Measurements from ENCODE around the gene RAPH1. TPM values are rescaled to one million over a fixed set of nuclear protein-coding genes. Genes with fewer than 3 reads are reported as not detected.
A peak's percentile ranks its signal among the peaks of the same experiment; 100 is the strongest.
"Not testable (repeated sequence)": the region's sequence is repeated elsewhere in the genome, so short reads cannot be mapped to it uniquely, and the experiment has no call there.

The RAPH1 gene
- total RNA-seq, 6 experiments from 2014 or later: 23.0 to 91.5 (median 53.4) TPM

- TF ChIP-seq POLR2A (IDR thresholded peaks at IDR 0.05) (no peak), CTCF (IDR thresholded peaks at IDR 0.05) (peak in 1 of 4 donors; percentile 5)
- DNase-seq: peak in 2 of 3 donors; percentile 62
- Histone ChIP-seq H3K27ac (peak overlapping the region; percentile 87 to 94 (median 92)), H3K27me3 (no peaks in the 10 kb centered on the region), H3K4me3 (peak overlapping the region; percentile 93 to 99 (median 95)), H3K36me3 (no peaks in the 10 kb centered on the region), H3K4me1 (peaks cover 0 to 21% (median 7%) of the 10 kb centered on the region in 4 donors), H3K9me3 (no peaks in the 10 kb centered on the region)
- intact Hi-C loops (cut with DNase I): loop anchor here in 1 of 2 donors (5.0 kb wide), 1 partner anchor 118 kb away; no protein-coding TSS in a partner anchor
- peak; percentile 20 to 46 (median 24) for ATAC-seq
- 0% methylated on average over 8 of the region's 37 CpGs for WGBS (ENCODE audit: insufficient coverage, low coverage, low lambda C conversion rate, missing lambda C conversion rate)
Observed at GRCh38 chr2:203534621-203535077, 452 bp downstream of the RAPH1 start.

GRCh38 chr2:203533676-203534591, 1.2 kb downstream of the RAPH1 start:
- no peaks in the 10 kb centered on the region for H3K36me3 ChIP-seq
- H3K27ac ChIP-seq: peak overlapping the region; percentile 39 to 94 (median 92)
- 3% methylated on average over 23 of the region's 24 CpGs for WGBS (ENCODE audit: insufficient coverage, low coverage, low lambda C conversion rate, missing lambda C conversion rate)
- TF ChIP-seq CTCF (IDR thresholded peaks at IDR 0.05): no peak
- TF ChIP-seq POLR2A (IDR thresholded peaks at IDR 0.05): no peak
- intact Hi-C loops (cut with DNase I): loop anchor here in 1 of 2 donors (5.0 kb wide), 1 partner anchor 118 kb away; no protein-coding TSS in a partner anchor
- DNase-seq: no peak
- ATAC-seq: peak in 3 of 4 donors; percentile 3 to 27 (median 10)
- peak overlapping the region; percentile 93 to 99 (median 95) for H3K4me3 ChIP-seq
- H3K27me3 ChIP-seq: no peaks in the 10 kb centered on the region
- H3K9me3 ChIP-seq: no peaks in the 10 kb centered on the region
- H3K4me1 ChIP-seq: peaks cover 0 to 27% (median 7%) of the 10 kb centered on the region in 4 donors

- no peak for TF ChIP-seq CTCF (IDR thresholded peaks at IDR 0.05)
- no peak for TF ChIP-seq POLR2A (IDR thresholded peaks at IDR 0.05)
- H3K4me3 ChIP-seq: peak overlapping the region; percentile 93 to 99 (median 95)
- intact Hi-C loops (cut with DNase I): loop anchor here in 1 of 2 donors (5.0 kb wide), 1 partner anchor 119 kb away; no protein-coding TSS in a partner anchor
Observed at GRCh38 chr2:203532957-203533658, 2.0 kb downstream of the RAPH1 start.

GRCh38 chr2:203527719-203528118, 7.4 kb downstream of the RAPH1 start:
- peaks cover 0 to 63% (median 10%) of the 10 kb centered on the region in 4 donors for H3K4me1 ChIP-seq
- no peaks in the 10 kb centered on the region for H3K27me3 ChIP-seq
- no peak for DNase-seq
- no peak for TF ChIP-seq CTCF (IDR thresholded peaks at IDR 0.05)
- TF ChIP-seq POLR2A (IDR thresholded peaks at IDR 0.05): no peak
- no peaks in the 10 kb centered on the region for H3K9me3 ChIP-seq
- ATAC-seq: peak; percentile 65 to 78 (median 70)
- no peaks in the 10 kb centered on the region for H3K36me3 ChIP-seq
- peak overlapping the region in 2 of 3 donors; percentile 9 to 37 for H3K27ac ChIP-seq
- WGBS (ENCODE audit: insufficient coverage, low coverage, low lambda C conversion rate, missing lambda C conversion rate): 40% methylated on average over 3 of the region's 3 CpGs
- peak overlapping the region in 1 of 3 donors; percentile 11 for H3K4me3 ChIP-seq
- intact Hi-C loops (cut with DNase I): no loop called here

More at GRCh38 chr2:203532957-203533658, 2.0 kb downstream of the RAPH1 start:
- H3K27ac ChIP-seq: peak overlapping the region; percentile 39 to 92 (median 43)
- H3K4me1 ChIP-seq: peaks cover 0 to 35% (median 10%) of the 10 kb centered on the region in 4 donors
- H3K36me3 ChIP-seq: no peaks in the 10 kb centered on the region
- H3K9me3 ChIP-seq: no peaks in the 10 kb centered on the region
- WGBS (ENCODE audit: insufficient coverage, low coverage, low lambda C conversion rate, missing lambda C conversion rate): 8% methylated on average over 7 of the region's 7 CpGs
- ATAC-seq (peak; percentile 42 to 55 (median 54)), DNase-seq (peak in 1 of 3 donors; percentile 74)
- no peaks in the 10 kb centered on the region for H3K27me3 ChIP-seq

- H3K27me3 ChIP-seq; H3K9me3 ChIP-seq; H3K36me3 ChIP-seq; DNase-seq; ATAC-seq; H3K27ac ChIP-seq; H3K4me3 ChIP-seq; intact Hi-C loops (cut with DNase I): not testable (repeated sequence)
- WGBS (ENCODE audit: insufficient coverage, low coverage, low lambda C conversion rate, missing lambda C conversion rate): 75% methylated on average over 6 of the region's 9 CpGs
- H3K4me1 ChIP-seq: peaks cover 0 to 27% (median 8%) of the 10 kb centered on the region in 4 donors
Observed at GRCh38 chr2:203513268-203513667, 21.8 kb downstream of the RAPH1 start.
